HG03442 (cell line): ENCODE measurements around the gene PLAU.
"Not testable (repeated sequence)": the region's sequence is repeated elsewhere in the genome, so short reads cannot be mapped to it uniquely, and the experiment has no call there.

Experiments used
- ATAC-seq: cut with Tn5 transposase; IDR thresholded peaks from one replicate; pipeline ENCODE4 v1.9.1; 2021; ENCODE audit warnings: mild to moderate bottlenecking, moderate library complexity; ENCODE audit not compliant: unreplicated experiment

PLAU gene

GRCh38 chr10:73948947-73949633, 38.2 kb downstream of the PLAU start:
- ATAC-seq: no peak

GRCh38 chr10:73950155-73950948, 39.4 kb downstream of the PLAU start:
- no peak for ATAC-seq

GRCh38 chr10:73953665-73954064, 42.7 kb downstream of the PLAU start:
- no peak for ATAC-seq

- ATAC-seq: no peak
Observed at GRCh38 chr10:73954737-73955136, 43.8 kb downstream of the PLAU start.

GRCh38 chr10:73955719-73956118, 44.8 kb downstream of the PLAU start:
- no peak for ATAC-seq

- ATAC-seq: no peak
Observed at GRCh38 chr10:73956476-73957359, 45.8 kb downstream of the PLAU start.

GRCh38 chr10:73959484-73960243, 48.7 kb downstream of the PLAU start:
- ATAC-seq: no peak

- ATAC-seq: no peak
Observed at GRCh38 chr10:73962386-73962785, 51.5 kb downstream of the PLAU start.

- not testable (repeated sequence) for ATAC-seq
Observed at GRCh38 chr10:73963533-73963932, 52.6 kb downstream of the PLAU start.

- ATAC-seq: no peak
Observed at GRCh38 chr10:73964743-73965142, 53.8 kb downstream of the PLAU start.

- ATAC-seq: not testable (repeated sequence)
Observed at GRCh38 chr10:73965267-73965889, 54.4 kb downstream of the PLAU start.

- no peak for ATAC-seq
Observed at GRCh38 chr10:73965890-73966768, 55.2 kb downstream of the PLAU start.

GRCh38 chr10:73967022-73967429, 56.1 kb downstream of the PLAU start:
- no peak for ATAC-seq
